HCT116 (cell line): ENCODE data around the gene EFEMP2. TPM values are rescaled to one million over a fixed set of nuclear protein-coding genes. Genes with fewer than 3 reads are reported as not detected.

Source experiments
- ATAC-seq: fragments of 200-7000 bp; cut with Tn5 transposase; 2 replicates; pipeline ENCODE4 v1.9.1; 2020; ENCODE audit warnings: mild to moderate bottlenecking, moderate library complexity
- BruUV-seq: library from RNA; stranded (reverse); fragments of 400-500 nt; replicated peaks from 2 replicates; lab custom pipeline; 2021; lab: Mats Ljungman, UMichigan
- CTCF ChIA-PET: fragments of 300-600 bp; sonication (Branson Sonifier 250); formaldehyde crosslinking; loops from one replicate; lab custom pipeline; 2021; ENCODE audit warnings: antibody characterized with exemption; lab: Charles Lee
- POLR2A ChIA-PET: fragments of 300-600, 350-600 bp; sonication (Branson Sonifier 250); formaldehyde crosslinking; loops from one replicate; lab custom pipeline; 2021; ENCODE audit warnings: antibody characterized with exemption; lab: Charles Lee
- RAD21 ChIA-PET, 2 experiments: fragments of 300-600 bp; sonication (Branson Sonifier 250); formaldehyde crosslinking; loops; one replicate each; lab custom pipeline; 2023; ENCODE audit warnings: low total read pairs in 2 of 2; ENCODE audit not compliant: uncharacterized antibody in 2 of 2, unreplicated experiment in 2 of 2, low non-redundant PET in 1 of 2; lab: Charles Lee
- DNase-seq: peaks from one replicate; pipeline ENCODE4 v3.0.0-alpha.2; 2010; ENCODE audit warnings: low read depth, low spot score
- H2AFZ ChIP-seq: fragments of 200-600 bp; shearing (Covaris generic), sonication (generic); 2 replicates; pipeline ENCODE4 v1.6.1; 2017; ENCODE audit warnings: low read depth, mixed run types, mixed read lengths, antibody characterized with exemption, low read length; ENCODE audit not compliant: poor library complexity, severe bottlenecking
- H3K27ac ChIP-seq: 2 replicates; pipeline ENCODE4 v1.5.1; 2012; ENCODE audit warnings: low read depth, low read length
- H3K27me3 ChIP-seq: fragments of 200-600 bp; sonication (generic); 2 replicates; pipeline ENCODE4 v1.6.1; 2016; ENCODE audit warnings: mixed run types, low read length, mixed read lengths; ENCODE audit not compliant: insufficient read depth
- H3K36me3 ChIP-seq, 2 experiments: fragments of 200-500 bp in 1 of 2; fragments of 200-600 bp in 1 of 2; sonication (Bioruptor generic) in 1 of 2; sonication (generic) in 1 of 2; 2 replicates each; pipeline versions ENCODE4 v1.5.1 to v1.6.1; 2014 to 2016; ENCODE audit warnings: low read length in 2 of 2, inconsistent platforms in 1 of 2, mixed read lengths in 1 of 2, mixed run types in 1 of 2; ENCODE audit not compliant: insufficient read depth in 2 of 2, control insufficient read depth in 1 of 2
- H3K4me1 ChIP-seq, 2 experiments: fragments of 200-600 bp in 1 of 2; sonication (generic) in 1 of 2; 2 replicates each; pipeline versions ENCODE4 v1.5.1 to v1.6.1; 2012 to 2017; ENCODE audit warnings: low read length in 2 of 2, inconsistent platforms in 1 of 2, mild to moderate bottlenecking in 1 of 2, mixed read lengths in 1 of 2, mixed run types in 1 of 2, moderate library complexity in 1 of 2; ENCODE audit not compliant: insufficient read depth in 2 of 2, control insufficient read depth in 1 of 2
- H3K4me2 ChIP-seq: fragments of 200-600 bp; sonication (generic); 2 replicates; pipeline ENCODE4 v1.6.1; 2017; ENCODE audit warnings: mixed run types, low read length, mixed read lengths
- H3K4me3 ChIP-seq, 2 experiments: fragments of 200-600 bp in 1 of 2; sonication (generic) in 1 of 2; replicated peaks in 1 of 2; 2 replicates each; pipeline ENCODE4 v1.5.1; 2011 to 2016; ENCODE audit warnings: low read length in 2 of 2, control low read depth in 1 of 2, low read depth in 1 of 2, mild to moderate bottlenecking in 1 of 2, mixed read lengths in 1 of 2, mixed run types in 1 of 2
- H3K79me2 ChIP-seq: fragments of 200-600 bp; sonication (generic); 2 replicates; pipeline ENCODE4 v1.6.1; 2017; ENCODE audit warnings: mild to moderate bottlenecking, mixed run types, low read length, moderate library complexity, mixed read lengths; ENCODE audit not compliant: insufficient read depth
- H3K9ac ChIP-seq: fragments of 200-600 bp; sonication (generic); 2 replicates; pipeline ENCODE4 v1.6.1; 2016; ENCODE audit warnings: low read length, mixed read lengths
- H3K9me2 ChIP-seq: fragments of 200-600 bp; sonication (generic), shearing (Covaris generic); 2 replicates; pipeline ENCODE4 v1.6.1; 2017; ENCODE audit warnings: mixed run types, mild to moderate bottlenecking, moderate library complexity; ENCODE audit not compliant: insufficient read depth
- H3K9me3 ChIP-seq, 2 experiments: fragments of 200-500 bp in 1 of 2; fragments of 200-600 bp in 1 of 2; sonication (Bioruptor generic) in 1 of 2; sonication (generic) in 1 of 2; 2 replicates each; pipeline ENCODE4 v1.6.1; 2014 to 2017; ENCODE audit warnings: low read length in 2 of 2, mixed read lengths in 2 of 2, inconsistent platforms in 1 of 2, low read depth in 1 of 2, mild to moderate bottlenecking in 1 of 2, mixed run types in 1 of 2, moderate library complexity in 1 of 2; ENCODE audit not compliant: control insufficient read depth in 1 of 2, insufficient read depth in 1 of 2
- H4K20me1 ChIP-seq: fragments of 200-600 bp; sonication (generic), shearing (Covaris generic); 2 replicates; pipeline ENCODE4 v1.6.1; 2017; ENCODE audit warnings: mixed run types, mild to moderate bottlenecking, moderate library complexity; ENCODE audit not compliant: insufficient read depth
- ELF1 ChIP-seq: IDR thresholded peaks from 2 replicates; pipeline ENCODE4 v1.6.1; 2012; ENCODE audit warnings: low read depth, borderline replicate concordance
- JUND ChIP-seq: IDR thresholded peaks from 2 replicates; pipeline ENCODE4 v1.6.1; 2012
- intact Hi-C: fragments of 100-400 bp; cut with micrococcal nuclease; formaldehyde crosslinking; loops from 2 replicates; pipeline ENCODE4 v1.10.0; 2022
- total RNA-seq: library from RNA; stranded (reverse); gene quantifications from one replicate; pipeline ENCODE4 v1.2.1, GENCODE V29; 2021; ENCODE audit not compliant: unreplicated experiment
- TF ChIP-seq, protein P1 (sequence below): IDR thresholded peaks from 2 replicates; pipeline ENCODE4 v1.6.1; 2012
- TF ChIP-seq, protein P2 (sequence below): IDR thresholded peaks from 2 replicates; pipeline ENCODE4 v1.6.1; 2012; ENCODE audit warnings: low read depth

Gene EFEMP2
- total RNA-seq, 1 experiment from 2014 or later, result 8.4 TPM

DNA sequence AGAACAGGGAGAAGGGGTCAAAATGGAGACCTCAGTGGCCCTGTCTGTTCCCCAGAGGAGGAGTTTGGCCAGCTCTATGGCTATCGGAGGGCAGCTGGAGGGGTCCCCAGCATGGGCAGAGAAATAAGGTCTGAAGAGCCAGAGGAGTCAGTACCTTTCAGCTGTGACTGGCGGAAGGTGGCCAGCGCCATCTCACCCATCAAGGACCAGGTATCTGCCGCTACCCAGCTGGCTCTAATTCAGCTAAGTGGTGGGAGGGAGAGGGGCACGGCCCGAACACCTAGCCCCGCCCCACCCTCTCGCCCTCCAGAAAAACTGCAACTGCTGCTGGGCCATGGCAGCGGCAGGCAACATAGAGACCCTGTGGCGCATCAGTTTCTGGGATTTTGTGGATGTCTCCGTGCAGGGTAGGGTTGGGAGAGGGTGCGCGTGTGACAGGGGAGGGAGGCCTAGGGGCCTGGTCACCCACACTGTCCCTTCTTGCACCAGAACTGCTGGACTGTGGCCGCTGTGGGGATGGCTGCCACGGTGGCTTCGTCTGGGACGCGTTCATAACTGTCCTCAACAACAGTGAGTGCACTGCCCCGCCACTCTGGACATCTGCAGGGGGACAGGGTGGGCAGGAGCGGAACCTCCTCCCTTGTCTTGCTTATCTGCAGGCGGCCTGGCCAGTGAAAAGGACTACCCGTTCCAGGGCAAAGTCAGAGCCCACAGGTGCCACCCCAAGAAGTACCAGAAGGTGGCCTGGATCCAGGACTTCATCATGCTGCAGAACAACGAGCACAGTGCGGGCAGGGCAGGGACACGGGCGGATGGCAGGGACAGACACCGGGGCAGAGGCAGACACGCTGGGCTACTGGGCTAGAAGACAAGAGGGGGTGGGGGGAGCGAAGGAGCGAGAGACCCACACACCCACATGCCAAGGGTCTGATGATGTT is 9.8 kb upstream of the EFEMP2 start:
- Histone ChIP-seq H3K9me2 (no peaks in the 10 kb centered on the region), H3K79me2 (peaks cover 32% of the 10 kb centered on the region), H3K27me3 (no peaks in the 10 kb centered on the region), H3K9me3 (no peaks in the 10 kb centered on the region), H3K4me1 (peaks cover 7 to 21% of the 10 kb centered on the region in 2 experiments), H3K4me2 (no peak overlapping the region), H3K27ac (no peak overlapping the region), H3K4me3 (no peak overlapping the region), H3K36me3 (peaks cover 14 to 50% of the 10 kb centered on the region in 2 experiments), H3K9ac (no peak overlapping the region), H2AFZ (no peak overlapping the region), H4K20me1 (no peaks in the 10 kb centered on the region)
- ChIA-PET POLR2A (interaction anchor here (1.0 to 1.4 kb wide), 3 partner anchors 8 to 23 kb away, joined by 3 to 6 read pairs (median 3); partner anchors contain the start of genes CCDC85B and MUS81), RAD21 (no interaction called here), CTCF (no interaction called here)
- ATAC-seq (no peak), DNase-seq (no peak)
- no TSS peak for BruUV-seq
- intact Hi-C loops, result no loop called here
- TF ChIP-seq, protein P1, sequence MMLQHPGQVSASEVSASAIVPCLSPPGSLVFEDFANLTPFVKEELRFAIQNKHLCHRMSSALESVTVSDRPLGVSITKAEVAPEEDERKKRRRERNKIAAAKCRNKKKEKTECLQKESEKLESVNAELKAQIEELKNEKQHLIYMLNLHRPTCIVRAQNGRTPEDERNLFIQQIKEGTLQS, result no peak
- TF ChIP-seq, protein P2, sequence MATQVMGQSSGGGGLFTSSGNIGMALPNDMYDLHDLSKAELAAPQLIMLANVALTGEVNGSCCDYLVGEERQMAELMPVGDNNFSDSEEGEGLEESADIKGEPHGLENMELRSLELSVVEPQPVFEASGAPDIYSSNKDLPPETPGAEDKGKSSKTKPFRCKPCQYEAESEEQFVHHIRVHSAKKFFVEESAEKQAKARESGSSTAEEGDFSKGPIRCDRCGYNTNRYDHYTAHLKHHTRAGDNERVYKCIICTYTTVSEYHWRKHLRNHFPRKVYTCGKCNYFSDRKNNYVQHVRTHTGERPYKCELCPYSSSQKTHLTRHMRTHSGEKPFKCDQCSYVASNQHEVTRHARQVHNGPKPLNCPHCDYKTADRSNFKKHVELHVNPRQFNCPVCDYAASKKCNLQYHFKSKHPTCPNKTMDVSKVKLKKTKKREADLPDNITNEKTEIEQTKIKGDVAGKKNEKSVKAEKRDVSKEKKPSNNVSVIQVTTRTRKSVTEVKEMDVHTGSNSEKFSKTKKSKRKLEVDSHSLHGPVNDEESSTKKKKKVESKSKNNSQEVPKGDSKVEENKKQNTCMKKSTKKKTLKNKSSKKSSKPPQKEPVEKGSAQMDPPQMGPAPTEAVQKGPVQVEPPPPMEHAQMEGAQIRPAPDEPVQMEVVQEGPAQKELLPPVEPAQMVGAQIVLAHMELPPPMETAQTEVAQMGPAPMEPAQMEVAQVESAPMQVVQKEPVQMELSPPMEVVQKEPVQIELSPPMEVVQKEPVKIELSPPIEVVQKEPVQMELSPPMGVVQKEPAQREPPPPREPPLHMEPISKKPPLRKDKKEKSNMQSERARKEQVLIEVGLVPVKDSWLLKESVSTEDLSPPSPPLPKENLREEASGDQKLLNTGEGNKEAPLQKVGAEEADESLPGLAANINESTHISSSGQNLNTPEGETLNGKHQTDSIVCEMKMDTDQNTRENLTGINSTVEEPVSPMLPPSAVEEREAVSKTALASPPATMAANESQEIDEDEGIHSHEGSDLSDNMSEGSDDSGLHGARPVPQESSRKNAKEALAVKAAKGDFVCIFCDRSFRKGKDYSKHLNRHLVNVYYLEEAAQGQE, result no peak
- TF ChIP-seq ELF1, result no peak
- TF ChIP-seq JUND, result no peak
